Smooth muscle cell (in vitro differentiated cells): ENCODE measurements around the gene NDUFA5. TPM values are rescaled to one million over a fixed set of nuclear protein-coding genes. Genes with fewer than 3 reads are reported as not detected.

ENCODE experiments used
- DNase-seq: peaks from one replicate; lab custom pipeline; 2025; ENCODE audit not compliant: unreplicated experiment; lab: John Stamatoyannopoulos, UW
- H2AFZ ChIP-seq: fragments of 200-600 bp; sonication (generic); 2 replicates; pipeline ENCODE4 v1.6.0; 2016; ENCODE audit warnings: antibody characterized with exemption, low read depth, mild to moderate bottlenecking
- H3F3A ChIP-seq: fragments of 200-600 bp; sonication (generic); 2 replicates; pipeline ENCODE4 v1.6.0; 2017; ENCODE audit warnings: antibody characterized with exemption, low read depth
- H3K27ac ChIP-seq: fragments of 200-600 bp; sonication (generic); 2 replicates; pipeline ENCODE4 v1.5.1; 2016; ENCODE audit warnings: low read depth, mild to moderate bottlenecking
- H3K27me3 ChIP-seq: fragments of 200-600 bp; sonication (generic); 2 replicates; pipeline ENCODE4 v1.6.1; 2016; ENCODE audit warnings: low read depth, mild to moderate bottlenecking
- H3K36me3 ChIP-seq: fragments of 200-600 bp; sonication (generic); 2 replicates; pipeline ENCODE4 v1.5.1; 2016; ENCODE audit warnings: low read depth
- H3K4me1 ChIP-seq: fragments of 200-600 bp; sonication (generic); 2 replicates; pipeline ENCODE4 v1.5.1; 2016; ENCODE audit warnings: low read depth
- H3K4me2 ChIP-seq: fragments of 200-600 bp; sonication (generic); 2 replicates; pipeline ENCODE4 v1.6.0; 2016; ENCODE audit warnings: mild to moderate bottlenecking
- H3K4me3 ChIP-seq: fragments of 200-600 bp; sonication (generic); 2 replicates; pipeline ENCODE4 v1.5.1; 2016; ENCODE audit warnings: mild to moderate bottlenecking
- H3K79me2 ChIP-seq: fragments of 200-600 bp; sonication (generic); 2 replicates; pipeline ENCODE4 v1.6.0; 2016; ENCODE audit warnings: low read depth, mild to moderate bottlenecking
- H3K9ac ChIP-seq: fragments of 200-600 bp; sonication (generic); 2 replicates; pipeline ENCODE4 v1.6.0; 2016; ENCODE audit warnings: low read depth
- H3K9me3 ChIP-seq: fragments of 200-600 bp; sonication (generic); replicated peaks from 2 replicates; pipeline ENCODE4 v1.5.1; 2016; ENCODE audit warnings: low read depth
- H4K20me1 ChIP-seq: fragments of 200-600 bp; sonication (generic); 2 replicates; pipeline ENCODE4 v1.6.0; 2016; ENCODE audit warnings: low read depth
- CTCF ChIP-seq: fragments of 200-600 bp; sonication (generic); IDR thresholded peaks from 2 replicates; pipeline ENCODE4 v1.5.1; 2017; ENCODE audit warnings: borderline replicate concordance, mild to moderate bottlenecking, antibody characterized with exemption; ENCODE audit not compliant: insufficient read depth, poor library complexity, severe bottlenecking
- WGBS: methylation state at CpG from one replicate; pipeline ENCODE4 v1.1.7; 2016; ENCODE audit warnings: low lambda C conversion rate; 5-methylcytosine and 5-hydroxymethylcytosine counted together
- polyA plus RNA-seq: library from polyadenylated mRNA; unstranded; fragments of >200 nt; fragmentation: Nextera tagmentation; extraction: Ambion mirVana; gene quantifications from 2 replicates; pipeline ENCODE4 v1.2.1, GENCODE V29; 2016
- total RNA-seq: library from RNA; depleted of rRNA; stranded (reverse); fragments of >200 nt; gene quantifications from 2 replicates; pipeline ENCODE4 v1.2.3, GENCODE V29; 2014

NDUFA5 gene
- total and polyA plus RNA-seq, 2 experiments from 2014 or later: 94.9 to 108 TPM

- H3K79me2 ChIP-seq: no peaks in the 10 kb centered on the region
- H2AFZ ChIP-seq: peak overlapping the region; percentile 53
- WGBS: 16% methylated on average over 2 of the region's 2 CpGs
- H3K27ac ChIP-seq: peak overlapping the region; percentile 91
- no peaks in the 10 kb centered on the region for H4K20me1 ChIP-seq
- H3K4me2 ChIP-seq: peak overlapping the region; percentile 59
- DNase-seq: no peak
- no peak overlapping the region for H3K4me3 ChIP-seq
- peaks cover 31% of the 10 kb centered on the region for H3K4me1 ChIP-seq
- H3F3A ChIP-seq: peaks cover 14% of the 10 kb centered on the region
- TF ChIP-seq CTCF: no peak
- H3K36me3 ChIP-seq: no peaks in the 10 kb centered on the region
- no peaks in the 10 kb centered on the region for H3K9me3 ChIP-seq
- no peaks in the 10 kb centered on the region for H3K27me3 ChIP-seq
- no peak overlapping the region for H3K9ac ChIP-seq
Observed at GRCh38 chr7:123498601-123499000, 59.0 kb downstream of the NDUFA5 start.

GRCh38 chr7:123498031-123498430, 59.6 kb downstream of the NDUFA5 start:
- Histone ChIP-seq H3K27ac (no peak overlapping the region), H3K36me3 (no peaks in the 10 kb centered on the region), H3F3A (peaks cover 14% of the 10 kb centered on the region), H3K79me2 (no peaks in the 10 kb centered on the region), H3K4me2 (peak overlapping the region; percentile 59), H4K20me1 (no peaks in the 10 kb centered on the region), H3K9me3 (no peaks in the 10 kb centered on the region), H3K9ac (no peak overlapping the region), H3K4me3 (no peak overlapping the region), H3K27me3 (no peaks in the 10 kb centered on the region), H2AFZ (no peak overlapping the region), H3K4me1 (peaks cover 31% of the 10 kb centered on the region)
- WGBS: 56% methylated on average over 1 of the region's 1 CpG
- no peak for TF ChIP-seq CTCF
- DNase-seq: no peak

DNA sequence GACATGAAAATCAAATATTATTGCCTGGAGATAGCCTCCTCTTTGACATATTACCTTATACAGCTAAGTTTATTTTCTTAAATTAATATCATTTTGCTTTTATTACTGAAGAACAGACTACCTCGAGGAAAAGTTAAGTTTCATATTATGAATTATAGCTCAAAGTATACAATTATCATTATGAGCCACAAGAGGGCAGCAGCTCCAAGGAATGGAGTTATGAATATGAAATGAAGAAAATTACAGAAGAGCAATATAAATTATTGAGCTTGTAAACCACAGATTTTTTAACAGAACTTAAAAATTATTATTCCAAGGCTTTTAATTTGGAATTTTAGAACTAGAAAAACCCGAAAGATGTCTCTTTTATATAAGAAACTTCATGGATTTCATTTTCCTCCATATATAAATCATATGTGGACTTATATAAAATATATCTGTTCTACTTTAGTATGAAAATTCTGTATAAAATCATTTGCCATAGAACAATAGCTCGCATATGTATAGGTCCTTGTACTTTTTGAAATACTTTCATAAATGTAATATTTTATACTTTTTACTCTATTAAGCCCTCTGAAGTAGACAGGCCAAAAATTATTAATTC, 63.3 kb downstream of the NDUFA5 start:
- Histone ChIP-seq H3K27me3 (no peaks in the 10 kb centered on the region), H3K9ac (no peak overlapping the region), H3K79me2 (no peaks in the 10 kb centered on the region), H3K4me3 (peak overlapping the region; percentile 24), H4K20me1 (no peaks in the 10 kb centered on the region), H3F3A (peaks cover 6% of the 10 kb centered on the region), H3K27ac (no peak overlapping the region), H3K36me3 (no peaks in the 10 kb centered on the region), H3K4me1 (peaks cover 17% of the 10 kb centered on the region), H3K4me2 (peak overlapping the region; percentile 63), H2AFZ (peak overlapping the region; percentile 6), H3K9me3 (no peaks in the 10 kb centered on the region)
- 25% methylated on average over 3 of the region's 3 CpGs for WGBS
- peak; percentile 77 for TF ChIP-seq CTCF
- no peak for DNase-seq

DNA sequence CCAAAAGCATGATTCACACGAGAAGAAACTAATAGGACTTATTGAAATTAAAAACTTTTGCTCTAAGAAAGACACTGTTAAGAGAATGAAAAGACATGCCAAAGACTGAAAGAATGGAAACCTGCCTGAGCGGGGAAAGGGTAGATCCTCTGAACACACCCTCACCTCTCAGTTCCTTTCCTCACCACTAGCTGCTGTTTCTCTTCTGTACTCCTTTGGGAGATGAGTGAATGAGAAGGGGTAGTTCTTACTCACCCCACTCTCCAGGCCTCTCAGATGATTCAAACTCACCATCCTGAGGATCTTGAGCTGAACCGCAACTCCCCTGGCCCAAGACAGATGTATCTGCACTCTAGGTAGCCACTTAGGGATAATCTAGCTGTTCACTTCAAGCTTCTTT, 65.1 kb downstream of the NDUFA5 start:
- no peak overlapping the region for H3K9ac ChIP-seq
- H2AFZ ChIP-seq: no peak overlapping the region
- DNase-seq: no peak
- H3K79me2 ChIP-seq: no peaks in the 10 kb centered on the region
- no peak overlapping the region for H3K27ac ChIP-seq
- no peaks in the 10 kb centered on the region for H3K27me3 ChIP-seq
- no peak overlapping the region for H3K4me2 ChIP-seq
- H3K4me3 ChIP-seq: no peak overlapping the region
- H4K20me1 ChIP-seq: no peaks in the 10 kb centered on the region
- H3K36me3 ChIP-seq: no peaks in the 10 kb centered on the region
- H3K4me1 ChIP-seq: peaks cover 5% of the 10 kb centered on the region
- 85% methylated on average over 3 of the region's 3 CpGs for WGBS
- no peak for TF ChIP-seq CTCF
- no peaks in the 10 kb centered on the region for H3K9me3 ChIP-seq
- H3F3A ChIP-seq: no peaks in the 10 kb centered on the region
